Mononuclear cell (primary cell): ENCODE measurements around the gene USP8. TPM values are rescaled to one million over a fixed set of nuclear protein-coding genes. Genes with fewer than 3 reads are reported as not detected.

Experiments
- H3K27me3 ChIP-seq: 2 replicates; pipeline ENCODE4 v1.6.0; 2011; ENCODE audit warnings: low read length, control low read depth; ENCODE audit not compliant: insufficient read depth
- H3K4me1 ChIP-seq: 2 replicates; pipeline ENCODE4 v1.5.1; 2011; ENCODE audit warnings: mild to moderate bottlenecking, low read length, control low read depth; ENCODE audit not compliant: insufficient read depth
- H3K4me3 ChIP-seq: 2 replicates; pipeline ENCODE4 v1.5.1; 2011; ENCODE audit warnings: mild to moderate bottlenecking, low read length, moderate library complexity
- H3K9me3 ChIP-seq: 2 replicates; pipeline ENCODE4 v1.5.1; 2011; ENCODE audit warnings: low read depth, mild to moderate bottlenecking, control low read depth, low read length
- total RNA-seq: library from RNA; depleted of rRNA; stranded (reverse); fragments of >200 nt; gene quantifications from one replicate; pipeline ENCODE4 v1.2.3, GENCODE V29; 2012

USP8 gene
- total RNA-seq, 1 donor, result 73.7 TPM

DNA sequence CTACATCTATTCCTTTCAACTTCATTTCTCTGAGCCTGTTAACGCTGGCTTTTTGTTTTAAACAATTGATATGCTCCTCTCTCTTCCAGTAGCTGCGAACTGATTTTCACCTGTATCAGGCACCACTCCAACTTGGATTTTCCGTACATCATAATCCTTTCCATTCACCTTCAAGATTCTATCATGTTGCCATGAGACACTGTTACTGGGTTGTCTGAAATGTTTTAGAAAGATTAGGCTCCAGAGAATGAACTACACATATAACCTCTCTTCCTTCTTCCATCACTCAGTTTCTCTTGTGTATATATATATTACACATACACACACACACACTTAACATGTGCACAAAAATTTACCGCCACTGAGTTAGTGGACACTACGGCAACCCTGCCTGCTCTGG lies 122.4 kb downstream of the USP8 start, which contains the start of gene USP50:
TSS of gene USP50 (minus strand) at position 101 of the 400 bp plus-strand sequence. CDS start 141 bp downstream, outside the sequence.
- H3K4me1 ChIP-seq, result no peaks in the 10 kb centered on the region
- no peak within 1 kb of the TSS for H3K4me3 ChIP-seq
- H3K9me3 ChIP-seq, result no peaks in the 10 kb centered on the region
- no peaks in the 10 kb centered on the region for H3K27me3 ChIP-seq

DNA sequence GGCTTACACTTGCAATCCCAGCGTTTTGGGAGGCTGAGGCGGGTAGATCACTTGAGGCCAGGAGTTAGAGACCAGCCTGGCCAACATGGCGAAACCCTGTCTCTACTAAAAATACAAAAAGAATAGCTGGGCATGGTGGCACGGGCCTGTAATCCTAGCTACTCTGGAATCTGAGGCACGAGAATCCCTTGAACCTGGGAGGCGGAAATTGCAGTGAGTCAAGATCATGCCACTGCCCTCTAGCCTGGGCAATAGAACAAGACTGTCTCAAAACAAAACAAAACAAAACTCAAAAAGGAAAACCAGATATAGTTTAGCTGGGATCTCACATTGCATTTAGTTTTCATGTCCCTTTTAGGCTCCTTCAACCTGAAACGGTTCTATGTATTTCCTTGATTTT lies 125.1 kb downstream of the USP8 start:
- Histone ChIP-seq H3K9me3 (no peaks in the 10 kb centered on the region), H3K4me3 (no peak overlapping the region), H3K27me3 (no peaks in the 10 kb centered on the region), H3K4me1 (no peaks in the 10 kb centered on the region)

GRCh38 chr15:50552238-50552637 lies 128.0 kb downstream of the USP8 start:
- H3K4me3 ChIP-seq, result no peak overlapping the region
- H3K27me3 ChIP-seq, result no peaks in the 10 kb centered on the region
- no peaks in the 10 kb centered on the region for H3K4me1 ChIP-seq
- H3K9me3 ChIP-seq, result no peaks in the 10 kb centered on the region

DNA sequence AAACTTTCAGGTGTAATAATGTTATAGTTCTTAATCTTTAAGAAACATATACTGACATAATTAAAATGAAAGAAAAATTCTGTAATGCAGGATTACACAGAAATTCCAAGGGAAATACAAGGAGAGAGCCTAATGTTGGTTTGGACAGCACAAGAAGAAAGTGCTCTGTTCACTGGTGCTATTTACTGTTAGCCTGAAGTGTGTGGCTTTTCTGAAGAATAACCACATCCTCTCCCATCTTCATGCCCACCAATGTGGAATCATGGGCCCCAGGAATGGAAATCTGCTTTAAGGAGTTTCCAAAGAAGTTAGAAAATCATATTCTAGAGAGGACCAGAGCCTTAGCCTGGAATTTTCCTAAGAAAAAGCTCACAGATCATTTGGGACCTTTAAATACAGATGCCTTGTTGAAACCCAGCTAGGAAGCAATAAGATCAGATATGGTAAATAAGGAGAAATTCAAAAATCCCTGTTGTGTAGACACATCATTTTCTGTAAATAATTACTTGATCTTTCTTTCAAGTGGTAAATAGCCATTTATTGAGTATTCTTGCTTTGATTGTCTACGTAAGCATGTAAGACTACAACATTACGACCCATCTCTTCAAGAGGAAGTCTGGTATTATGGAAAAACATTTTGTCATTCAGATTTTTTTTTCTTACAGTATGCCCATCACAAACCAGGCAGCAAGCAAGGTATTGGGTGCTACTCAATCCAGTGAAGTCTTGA lies 132.6 kb downstream of the USP8 start:
- Histone ChIP-seq H3K9me3 (no peaks in the 10 kb centered on the region), H3K4me3 (no peak overlapping the region), H3K27me3 (no peaks in the 10 kb centered on the region), H3K4me1 (no peaks in the 10 kb centered on the region)

DNA sequence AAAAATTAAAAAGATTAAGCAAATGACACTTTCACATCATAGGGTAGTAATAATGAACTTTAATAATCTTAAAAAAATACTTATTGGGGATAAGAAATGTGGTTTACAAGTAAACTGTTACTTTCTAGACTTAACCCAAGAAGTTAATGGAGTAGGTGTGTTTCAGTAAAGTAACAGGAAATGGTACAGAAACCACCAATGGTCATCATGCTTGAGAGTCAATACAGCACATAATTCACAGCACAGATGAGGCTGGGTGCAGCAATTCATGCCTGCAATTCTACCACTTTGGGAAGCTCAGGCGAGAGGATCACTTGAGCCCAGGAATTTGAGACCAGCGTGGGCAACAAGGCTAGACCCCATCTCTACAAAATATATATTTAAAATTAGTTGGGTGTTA lies 133.8 kb downstream of the USP8 start:
- Histone ChIP-seq H3K4me1 (no peaks in the 10 kb centered on the region), H3K9me3 (no peaks in the 10 kb centered on the region), H3K27me3 (no peaks in the 10 kb centered on the region), H3K4me3 (no peak overlapping the region)

DNA sequence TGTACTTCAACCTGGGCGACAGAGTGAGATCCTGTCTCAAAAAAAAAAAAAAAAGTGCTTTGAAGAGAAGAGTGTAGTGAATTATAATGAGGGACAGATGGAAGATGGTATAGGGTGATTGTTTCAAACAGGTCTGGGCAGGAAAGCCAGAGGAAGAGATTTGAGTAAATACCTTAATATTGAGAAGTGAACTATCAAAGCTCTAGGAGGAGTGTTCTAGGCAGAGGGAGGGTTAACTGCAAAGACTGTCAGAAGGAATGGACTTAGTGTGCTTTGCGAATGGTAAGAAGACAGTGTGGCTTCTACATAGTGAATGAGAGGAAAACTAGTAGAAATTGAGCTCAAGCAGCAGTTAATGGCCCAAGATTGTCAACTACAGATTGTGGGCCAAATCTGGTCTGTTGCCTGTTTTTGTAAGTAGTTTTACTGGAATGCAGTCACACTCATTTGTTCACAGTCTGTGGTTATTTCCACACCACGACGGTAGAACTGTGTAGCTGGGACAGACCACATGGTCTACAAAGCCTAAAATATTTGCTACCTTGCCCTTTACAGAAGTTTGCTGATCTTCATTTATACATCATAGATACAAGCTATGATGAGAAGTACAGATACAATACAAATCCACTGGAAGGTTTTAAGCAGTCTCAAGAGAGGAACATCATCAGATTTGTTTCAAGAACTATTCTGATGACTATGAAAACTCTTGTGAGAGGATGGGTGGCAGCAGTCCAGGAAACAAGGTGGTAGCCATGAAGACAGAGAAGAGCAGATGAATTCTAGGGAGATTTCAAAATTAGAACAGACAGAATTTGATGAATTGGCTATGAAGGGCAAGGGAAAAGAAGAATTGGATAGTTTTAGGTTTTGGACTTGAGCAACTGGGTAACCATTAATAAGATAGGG lies 138.8 kb downstream of the USP8 start:
- Histone ChIP-seq H3K9me3 (no peaks in the 10 kb centered on the region), H3K27me3 (no peaks in the 10 kb centered on the region), H3K4me3 (no peak overlapping the region), H3K4me1 (no peaks in the 10 kb centered on the region)

GRCh38 chr15:50563756-50564155 lies 139.6 kb downstream of the USP8 start:
- H3K27me3 ChIP-seq, result no peaks in the 10 kb centered on the region
- H3K4me1 ChIP-seq, result no peaks in the 10 kb centered on the region
- no peaks in the 10 kb centered on the region for H3K9me3 ChIP-seq
- H3K4me3 ChIP-seq, result no peak overlapping the region

Other genes with a start within 250 kb of the USP8 start
- 0.42 TPM for gene SLC27A2, start 242.2 kb upstream of the USP8 start, total RNA-seq
- gene HDC, start 158.7 kb upstream of the USP8 start, total RNA-seq, result 8.1 TPM
- gene GABPB1, start 69.2 kb upstream of the USP8 start, total RNA-seq, result 82.1 TPM
- 0.73 TPM for gene USP50, start 122.3 kb downstream of the USP8 start, total RNA-seq